Liver (tissue), 9 donors: ENCODE data around the gene IFT122. TPM values are rescaled to one million over a fixed set of nuclear protein-coding genes. Genes with fewer than 3 reads are reported as not detected.
"Not testable (repeated sequence)": the region's sequence is repeated elsewhere in the genome, so short reads cannot be mapped to it uniquely, and the experiment has no call there.

ENCODE experiments used
- DNase-seq: peaks from one replicate; pipeline ENCODE4 v3.0.0-alpha.2; 2017; ENCODE audit warnings: low spot score
- H3K27ac ChIP-seq, 2 donors: one replicate each; pipeline ENCODE4 v1.7.0; 2013; ENCODE audit warnings: inconsistent platforms in 2 of 2, low read length in 2 of 2, control low read depth in 1 of 2, low read depth in 1 of 2, mild to moderate bottlenecking in 1 of 2
- H3K27me3 ChIP-seq, 4 donors: one replicate each; pipeline versions ENCODE4 v1.6.1 to v1.7.0; 2013; ENCODE audit warnings: low read length in 3 of 4, inconsistent platforms in 1 of 4, mild to moderate bottlenecking in 1 of 4, moderate library complexity in 1 of 4; ENCODE audit not compliant: control insufficient read depth in 4 of 4, insufficient read depth in 4 of 4
- H3K36me3 ChIP-seq, 4 donors: one replicate each; pipeline versions ENCODE4 v1.6.1 to v1.7.0; 2013; ENCODE audit warnings: low read length in 3 of 4, mild to moderate bottlenecking in 3 of 4, low read depth in 1 of 4, moderate library complexity in 1 of 4; ENCODE audit not compliant: control insufficient read depth in 4 of 4, insufficient read depth in 3 of 4
- H3K4me1 ChIP-seq, 4 donors: one replicate each; pipeline versions ENCODE4 v1.6.1 to v1.7.0; 2013; ENCODE audit warnings: low read length in 3 of 4, mild to moderate bottlenecking in 3 of 4, moderate library complexity in 1 of 4; ENCODE audit not compliant: control insufficient read depth in 4 of 4, insufficient read depth in 4 of 4
- H3K4me3 ChIP-seq, 3 donors: one replicate each; pipeline versions ENCODE4 v1.6.1 to v1.7.0; 2013; ENCODE audit warnings: low read length in 3 of 3, control low read depth in 1 of 3, low read depth in 1 of 3, mild to moderate bottlenecking in 1 of 3
- H3K9ac ChIP-seq, 2 donors: one replicate each; pipeline ENCODE4 v1.7.0; 2013; ENCODE audit warnings: low read length in 2 of 2, mild to moderate bottlenecking in 2 of 2, moderate library complexity in 2 of 2, control low read depth in 1 of 2, low read depth in 1 of 2
- H3K9me3 ChIP-seq, 4 donors: one replicate each; pipeline versions ENCODE4 v1.6.1 to v1.7.0; 2013; ENCODE audit warnings: low read length in 3 of 4; ENCODE audit not compliant: control insufficient read depth in 4 of 4
- ATF3 ChIP-seq: IDR thresholded peaks from 2 replicates; pipeline ENCODE4 v1.6.1; 2016; ENCODE audit warnings: antibody characterized with exemption
- EGR1 ChIP-seq, 2 donors: IDR thresholded peaks; 2 replicates each; pipeline ENCODE4 v1.6.1; 2016 to 2018; ENCODE audit warnings: antibody characterized with exemption in 2 of 2, low read depth in 2 of 2
- FOXA1 ChIP-seq: IDR thresholded peaks from 2 replicates; pipeline ENCODE4 v1.6.1; 2016; ENCODE audit warnings: antibody characterized with exemption
- FOXA2 ChIP-seq: IDR thresholded peaks from 2 replicates; pipeline ENCODE4 v1.6.1; 2016; ENCODE audit warnings: antibody characterized with exemption
- GABPA ChIP-seq, 2 donors: IDR thresholded peaks in 1 of 2; conservative IDR thresholded peaks in 1 of 2; 2 replicates each; pipeline ENCODE4 v1.6.1; 2016; ENCODE audit warnings: antibody characterized with exemption in 2 of 2, mild to moderate bottlenecking in 1 of 2, moderate library complexity in 1 of 2
- HNF4A ChIP-seq, 2 donors: conservative IDR thresholded peaks; 2 replicates each; pipeline ENCODE4 v1.6.1; 2016; ENCODE audit warnings: antibody characterized with exemption in 2 of 2, mild to moderate bottlenecking in 2 of 2
- HNF4G ChIP-seq: IDR thresholded peaks from 2 replicates; pipeline ENCODE4 v1.6.1; 2016; ENCODE audit warnings: antibody characterized with exemption
- MAX ChIP-seq: IDR thresholded peaks from 2 replicates; pipeline ENCODE4 v1.6.1; 2016; ENCODE audit warnings: antibody characterized with exemption
- NR2F2 ChIP-seq: IDR thresholded peaks from 2 replicates; pipeline ENCODE4 v1.6.1; 2016; ENCODE audit warnings: antibody characterized with exemption
- RAD21 ChIP-seq, 2 donors: IDR thresholded peaks; 2 replicates each; pipeline ENCODE4 v1.6.1; 2016; ENCODE audit warnings: antibody characterized with exemption in 2 of 2, mild to moderate bottlenecking in 2 of 2
- REST ChIP-seq: IDR thresholded peaks from 2 replicates; pipeline ENCODE4 v1.6.1; 2016; ENCODE audit warnings: antibody characterized with exemption, mild to moderate bottlenecking
- RXRA ChIP-seq, 2 donors: IDR thresholded peaks; 2 replicates each; pipeline ENCODE4 v1.6.1; 2017 to 2018; ENCODE audit warnings: antibody characterized with exemption in 2 of 2, mild to moderate bottlenecking in 1 of 2
- SP1 ChIP-seq: IDR thresholded peaks from 2 replicates; pipeline ENCODE4 v1.6.1; 2018; ENCODE audit warnings: antibody characterized with exemption, mild to moderate bottlenecking
- TAF1 ChIP-seq: conservative IDR thresholded peaks from 2 replicates; pipeline ENCODE4 v1.6.1; 2016; ENCODE audit warnings: antibody characterized with exemption, mild to moderate bottlenecking
- YY1 ChIP-seq: IDR thresholded peaks from 2 replicates; pipeline ENCODE4 v1.6.1; 2016; ENCODE audit warnings: antibody characterized with exemption, mild to moderate bottlenecking
- WGBS: extraction: QIAGEN DNeasy Blood & Tissue Kit; methylation state at CpG from one replicate; pipeline ENCODE4 v1.1.7; 2013; 5-methylcytosine and 5-hydroxymethylcytosine counted together
- polyA plus RNA-seq, 2 donors: library from polyadenylated mRNA; stranded (reverse) in 1 of 2; unstranded in 1 of 2; fragments of 200-250 nt in 1 of 2; fragments of >200 nt in 1 of 2; fragmentation: Nextera tagmentation in 1 of 2; extraction: Ambion mirVana in 1 of 2; gene quantifications; one replicate each; pipeline versions ENCODE4 v1.2.1 to v1.2.3, GENCODE V29; 2013 to 2015
- total RNA-seq, 2 donors: library from RNA; depleted of rRNA; stranded (reverse); fragments of >200 nt; gene quantifications; one replicate each; pipeline ENCODE4 v1.2.3, GENCODE V29; 2014
- TF ChIP-seq, protein P1 (sequence below): fragments of 150-350 bp; IDR thresholded peaks from 2 replicates; pipeline ENCODE4 v1.5.1; 2017; ENCODE audit warnings: improper control_type of control experiment, low read depth, low read length; ENCODE audit not compliant: missing input control
- TF ChIP-seq, protein P2 (sequence below): IDR thresholded peaks from 2 replicates; pipeline ENCODE4 v1.6.1; 2016; ENCODE audit warnings: antibody characterized with exemption
- donor health status: healthy.
- donor health status: healthy.
- donor health status: healthy.
- donor health status: healthy.
- donor health status: healthy.

IFT122 gene
- total and polyA plus RNA-seq, 4 donors, result 3.3 to 25.8 (median 10.6) TPM

DNA sequence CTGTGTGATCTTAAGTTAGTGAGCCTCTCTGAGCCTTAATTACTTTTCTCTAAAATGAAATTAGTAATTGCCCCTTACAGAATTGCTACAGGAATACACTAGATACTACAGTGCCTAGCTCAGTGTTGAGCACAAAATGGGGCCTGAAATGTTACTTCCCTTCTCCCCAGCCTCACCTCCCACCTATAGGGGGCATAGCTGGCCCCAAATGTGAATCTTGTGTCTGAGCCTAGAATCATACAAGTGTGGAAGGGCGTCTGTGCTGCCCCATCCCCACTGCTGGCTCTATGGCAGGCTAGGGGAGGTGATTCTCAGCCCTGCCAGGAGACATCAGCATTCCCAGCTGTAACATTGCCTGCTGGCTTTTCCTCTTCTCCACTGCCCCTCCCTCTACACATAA, 42.7 kb downstream of the IFT122 start:
- H3K27me3 ChIP-seq, result no peaks in the 10 kb centered on the region
- 98% methylated on average over 1 of the region's 1 CpG for WGBS
- peaks cover 0 to 7% (median 3%) of the 10 kb centered on the region in 4 donors for H3K4me1 ChIP-seq
- H3K9me3 ChIP-seq, result no peaks in the 10 kb centered on the region
- H3K9ac ChIP-seq, result no peak overlapping the region
- peaks cover 5 to 17% (median 12%) of the 10 kb centered on the region in 4 donors for H3K36me3 ChIP-seq
- no peak for DNase-seq
- no peak overlapping the region for H3K4me3 ChIP-seq
- TF ChIP-seq NR2F2 (no peak), FOXA1 (no peak), HNF4A (conservative IDR thresholded peaks at IDR 0.05) (no peak)
- H3K27ac ChIP-seq, result no peak overlapping the region

- Histone ChIP-seq H3K36me3 (peaks cover 5 to 16% (median 11%) of the 10 kb centered on the region in 4 donors), H3K9ac (no peak overlapping the region), H3K9me3 (no peaks in the 10 kb centered on the region), H3K4me1 (peaks cover 0 to 7% (median 3%) of the 10 kb centered on the region in 4 donors), H3K27ac (no peak overlapping the region), H3K4me3 (no peak overlapping the region), H3K27me3 (no peaks in the 10 kb centered on the region)
- no peak for TF ChIP-seq FOXA2
- no peak for TF ChIP-seq MAX
- no peak for TF ChIP-seq GABPA (IDR thresholded peaks at IDR 0.05 in 1 of 2, conservative IDR thresholded peaks at IDR 0.05 in 1 of 2)
- TF ChIP-seq, protein P1, sequence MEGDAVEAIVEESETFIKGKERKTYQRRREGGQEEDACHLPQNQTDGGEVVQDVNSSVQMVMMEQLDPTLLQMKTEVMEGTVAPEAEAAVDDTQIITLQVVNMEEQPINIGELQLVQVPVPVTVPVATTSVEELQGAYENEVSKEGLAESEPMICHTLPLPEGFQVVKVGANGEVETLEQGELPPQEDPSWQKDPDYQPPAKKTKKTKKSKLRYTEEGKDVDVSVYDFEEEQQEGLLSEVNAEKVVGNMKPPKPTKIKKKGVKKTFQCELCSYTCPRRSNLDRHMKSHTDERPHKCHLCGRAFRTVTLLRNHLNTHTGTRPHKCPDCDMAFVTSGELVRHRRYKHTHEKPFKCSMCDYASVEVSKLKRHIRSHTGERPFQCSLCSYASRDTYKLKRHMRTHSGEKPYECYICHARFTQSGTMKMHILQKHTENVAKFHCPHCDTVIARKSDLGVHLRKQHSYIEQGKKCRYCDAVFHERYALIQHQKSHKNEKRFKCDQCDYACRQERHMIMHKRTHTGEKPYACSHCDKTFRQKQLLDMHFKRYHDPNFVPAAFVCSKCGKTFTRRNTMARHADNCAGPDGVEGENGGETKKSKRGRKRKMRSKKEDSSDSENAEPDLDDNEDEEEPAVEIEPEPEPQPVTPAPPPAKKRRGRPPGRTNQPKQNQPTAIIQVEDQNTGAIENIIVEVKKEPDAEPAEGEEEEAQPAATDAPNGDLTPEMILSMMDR, result no peak
- TF ChIP-seq HNF4A (conservative IDR thresholded peaks at IDR 0.05), result no peak
- TF ChIP-seq ATF3, result no peak
- no peak for TF ChIP-seq REST
- no peak for TF ChIP-seq FOXA1
- TF ChIP-seq SP1, result no peak
- TF ChIP-seq YY1, result no peak
- TF ChIP-seq EGR1 (IDR thresholded peaks at IDR 0.05; ENCODE audit: low read depth in 2 of 2), result no peak
- TF ChIP-seq RAD21 (IDR thresholded peaks at IDR 0.05), result no peak
- no peak for TF ChIP-seq TAF1
- no peak for TF ChIP-seq RXRA (IDR thresholded peaks at IDR 0.05)
- no peak for TF ChIP-seq HNF4G
- TF ChIP-seq, protein P2, sequence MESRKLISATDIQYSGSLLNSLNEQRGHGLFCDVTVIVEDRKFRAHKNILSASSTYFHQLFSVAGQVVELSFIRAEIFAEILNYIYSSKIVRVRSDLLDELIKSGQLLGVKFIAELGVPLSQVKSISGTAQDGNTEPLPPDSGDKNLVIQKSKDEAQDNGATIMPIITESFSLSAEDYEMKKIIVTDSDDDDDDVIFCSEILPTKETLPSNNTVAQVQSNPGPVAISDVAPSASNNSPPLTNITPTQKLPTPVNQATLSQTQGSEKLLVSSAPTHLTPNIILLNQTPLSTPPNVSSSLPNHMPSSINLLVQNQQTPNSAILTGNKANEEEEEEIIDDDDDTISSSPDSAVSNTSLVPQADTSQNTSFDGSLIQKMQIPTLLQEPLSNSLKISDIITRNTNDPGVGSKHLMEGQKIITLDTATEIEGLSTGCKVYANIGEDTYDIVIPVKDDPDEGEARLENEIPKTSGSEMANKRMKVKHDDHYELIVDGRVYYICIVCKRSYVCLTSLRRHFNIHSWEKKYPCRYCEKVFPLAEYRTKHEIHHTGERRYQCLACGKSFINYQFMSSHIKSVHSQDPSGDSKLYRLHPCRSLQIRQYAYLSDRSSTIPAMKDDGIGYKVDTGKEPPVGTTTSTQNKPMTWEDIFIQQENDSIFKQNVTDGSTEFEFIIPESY, result no peak
- DNase-seq, result no peak
- 95% methylated on average over 8 of the region's 8 CpGs for WGBS
Observed at GRCh38 chr3:129483870-129484269, 43.8 kb downstream of the IFT122 start.

GRCh38 chr3:129485146-129485545, 45.1 kb downstream of the IFT122 start:
- H3K27ac ChIP-seq, DNase-seq, H3K4me3 ChIP-seq, H3K9me3 ChIP-seq, H3K9ac ChIP-seq, H3K4me1 ChIP-seq, H3K27me3 ChIP-seq: not testable (repeated sequence)
- WGBS, result 91% methylated on average over 6 of the region's 6 CpGs
- peaks cover 2 to 11% (median 7%) of the 10 kb centered on the region in 4 donors for H3K36me3 ChIP-seq
